Measurements from ENCODE around the gene NPPA.

- TF ChIP-seq, protein P1, sequence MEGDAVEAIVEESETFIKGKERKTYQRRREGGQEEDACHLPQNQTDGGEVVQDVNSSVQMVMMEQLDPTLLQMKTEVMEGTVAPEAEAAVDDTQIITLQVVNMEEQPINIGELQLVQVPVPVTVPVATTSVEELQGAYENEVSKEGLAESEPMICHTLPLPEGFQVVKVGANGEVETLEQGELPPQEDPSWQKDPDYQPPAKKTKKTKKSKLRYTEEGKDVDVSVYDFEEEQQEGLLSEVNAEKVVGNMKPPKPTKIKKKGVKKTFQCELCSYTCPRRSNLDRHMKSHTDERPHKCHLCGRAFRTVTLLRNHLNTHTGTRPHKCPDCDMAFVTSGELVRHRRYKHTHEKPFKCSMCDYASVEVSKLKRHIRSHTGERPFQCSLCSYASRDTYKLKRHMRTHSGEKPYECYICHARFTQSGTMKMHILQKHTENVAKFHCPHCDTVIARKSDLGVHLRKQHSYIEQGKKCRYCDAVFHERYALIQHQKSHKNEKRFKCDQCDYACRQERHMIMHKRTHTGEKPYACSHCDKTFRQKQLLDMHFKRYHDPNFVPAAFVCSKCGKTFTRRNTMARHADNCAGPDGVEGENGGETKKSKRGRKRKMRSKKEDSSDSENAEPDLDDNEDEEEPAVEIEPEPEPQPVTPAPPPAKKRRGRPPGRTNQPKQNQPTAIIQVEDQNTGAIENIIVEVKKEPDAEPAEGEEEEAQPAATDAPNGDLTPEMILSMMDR (IDR thresholded peaks at IDR 0.05), result no peak
- TF ChIP-seq EP300 (IDR thresholded peaks at IDR 0.05), result no peak
These were observed 42.7 kb downstream of the NPPA start for GRCh38 chr1:11804666-11805421.
